ENCODE results near the gene HAL. TPM values are rescaled to one million over a fixed set of nuclear protein-coding genes. Genes with fewer than 3 reads are reported as not detected.
A peak's percentile ranks its signal among the peaks of the same experiment; 100 is the strongest.

HAL gene
- total RNA-seq, 2 experiments from 2014 or later = 0.25 TPM

DNA sequence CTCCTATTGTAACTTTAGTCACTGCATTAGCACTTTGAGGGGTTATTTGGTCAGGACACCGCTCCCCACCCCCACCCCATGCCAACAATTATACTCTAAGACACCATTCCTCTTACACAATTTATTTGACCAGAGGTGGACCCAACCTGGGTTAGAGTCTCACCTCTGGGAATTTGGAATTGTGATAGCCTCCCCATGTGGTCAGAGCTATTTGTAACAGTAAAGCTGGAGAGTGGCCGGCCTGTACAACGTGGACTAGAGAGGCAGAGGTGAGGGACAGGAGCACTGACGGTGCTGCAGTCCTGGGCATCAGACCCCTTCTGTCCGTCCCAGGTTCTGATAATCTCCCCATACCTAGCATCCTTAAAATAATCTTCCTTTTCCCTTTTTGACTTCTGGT is 3.3 kb upstream of the HAL start:
- CTCF ChIA-PET = interaction anchor here (0.7 to 4.7 kb wide), 21 partner anchors 8 to 439 kb away, joined by 3 to 85 read pairs (median 9); partner anchors contain the start of genes AMDHD1, CCDC38 and LTA4H
- Mint-ChIP-seq H3K4me3 (no peak overlapping the region), H3K27ac (no peak overlapping the region), H3K36me3 (ENCODE audit: low read depth) (peaks cover 5% of the 10 kb centered on the region), H3K4me1 (ENCODE audit: low read depth) (peaks cover 3% of the 10 kb centered on the region), H3K9me3 (no peaks in the 10 kb centered on the region), H3K27me3 (no peaks in the 10 kb centered on the region)
- ATAC-seq (no peak), DNase-seq (no peak)
- TF ChIP-seq, protein P1, sequence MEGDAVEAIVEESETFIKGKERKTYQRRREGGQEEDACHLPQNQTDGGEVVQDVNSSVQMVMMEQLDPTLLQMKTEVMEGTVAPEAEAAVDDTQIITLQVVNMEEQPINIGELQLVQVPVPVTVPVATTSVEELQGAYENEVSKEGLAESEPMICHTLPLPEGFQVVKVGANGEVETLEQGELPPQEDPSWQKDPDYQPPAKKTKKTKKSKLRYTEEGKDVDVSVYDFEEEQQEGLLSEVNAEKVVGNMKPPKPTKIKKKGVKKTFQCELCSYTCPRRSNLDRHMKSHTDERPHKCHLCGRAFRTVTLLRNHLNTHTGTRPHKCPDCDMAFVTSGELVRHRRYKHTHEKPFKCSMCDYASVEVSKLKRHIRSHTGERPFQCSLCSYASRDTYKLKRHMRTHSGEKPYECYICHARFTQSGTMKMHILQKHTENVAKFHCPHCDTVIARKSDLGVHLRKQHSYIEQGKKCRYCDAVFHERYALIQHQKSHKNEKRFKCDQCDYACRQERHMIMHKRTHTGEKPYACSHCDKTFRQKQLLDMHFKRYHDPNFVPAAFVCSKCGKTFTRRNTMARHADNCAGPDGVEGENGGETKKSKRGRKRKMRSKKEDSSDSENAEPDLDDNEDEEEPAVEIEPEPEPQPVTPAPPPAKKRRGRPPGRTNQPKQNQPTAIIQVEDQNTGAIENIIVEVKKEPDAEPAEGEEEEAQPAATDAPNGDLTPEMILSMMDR (IDR thresholded peaks at IDR 0.05) = no peak
- intact Hi-C loops (cut with micrococcal nuclease) = no loop called here
- POLR2A ChIA-PET = interaction anchor here (2.9 kb wide), 1 partner anchor 57 kb away, joined by 10 read pairs; the partner anchor contains the start of genes AMDHD1 and CCDC38

DNA sequence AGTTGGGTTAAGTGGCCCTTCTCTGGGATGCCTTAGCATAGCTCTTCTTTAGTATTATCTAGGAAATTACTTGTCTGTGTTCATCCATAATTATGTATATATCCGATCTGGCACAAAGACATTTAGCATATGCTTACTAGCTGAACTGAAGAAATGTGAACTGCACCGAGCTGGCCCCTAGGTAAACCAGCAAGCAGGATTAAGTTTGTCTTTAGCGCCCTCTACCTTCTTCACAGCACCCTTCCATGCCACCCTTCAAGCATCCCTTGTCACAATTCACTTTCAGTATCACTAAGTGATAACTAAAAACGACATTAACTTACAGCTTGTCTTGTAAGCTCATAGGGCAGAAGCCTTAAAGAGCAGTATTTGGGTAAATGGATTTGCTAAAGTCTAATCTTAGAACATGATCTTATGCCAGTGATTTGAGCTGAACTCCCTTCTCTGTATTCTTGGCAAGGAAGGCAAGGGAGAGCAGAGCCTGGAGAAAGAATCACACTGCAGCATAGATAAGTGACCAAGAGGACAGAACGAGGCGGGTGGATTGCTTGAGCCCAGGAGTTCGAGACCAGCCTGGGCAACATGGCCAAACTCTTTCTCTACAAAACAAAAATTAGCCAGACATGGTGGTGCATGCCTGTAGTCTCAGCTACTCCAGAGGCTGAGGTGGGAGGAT is 2.6 kb upstream of the HAL start:
- ChIA-PET CTCF (interaction anchor here (0.6 to 4.7 kb wide), 38 partner anchors 9 to 1764 kb away, joined by 3 to 85 read pairs (median 5); partner anchors contain the start of genes AMDHD1, CCDC38 and LTA4H), POLR2A (interaction anchor here (1.0 to 2.9 kb wide), 4 partner anchors 11 to 80 kb away, joined by 3 to 10 read pairs (median 4); partner anchors contain the start of genes AMDHD1 and CCDC38)
- H3K4me3 Mint-ChIP-seq = no peak overlapping the region
- ATAC-seq (peak; percentile 97), DNase-seq (peak; percentile 67)
- H3K27ac Mint-ChIP-seq = no peak overlapping the region
- peaks cover 5% of the 10 kb centered on the region for H3K36me3 Mint-ChIP-seq (ENCODE audit: low read depth)
- H3K27me3 Mint-ChIP-seq = no peaks in the 10 kb centered on the region
- TF ChIP-seq, protein P1 (IDR thresholded peaks at IDR 0.05) = peak; percentile 71
- peaks cover 3% of the 10 kb centered on the region for H3K4me1 Mint-ChIP-seq (ENCODE audit: low read depth)
- no peaks in the 10 kb centered on the region for H3K9me3 Mint-ChIP-seq
- intact Hi-C loops (cut with micrococcal nuclease) = no loop called here

DNA sequence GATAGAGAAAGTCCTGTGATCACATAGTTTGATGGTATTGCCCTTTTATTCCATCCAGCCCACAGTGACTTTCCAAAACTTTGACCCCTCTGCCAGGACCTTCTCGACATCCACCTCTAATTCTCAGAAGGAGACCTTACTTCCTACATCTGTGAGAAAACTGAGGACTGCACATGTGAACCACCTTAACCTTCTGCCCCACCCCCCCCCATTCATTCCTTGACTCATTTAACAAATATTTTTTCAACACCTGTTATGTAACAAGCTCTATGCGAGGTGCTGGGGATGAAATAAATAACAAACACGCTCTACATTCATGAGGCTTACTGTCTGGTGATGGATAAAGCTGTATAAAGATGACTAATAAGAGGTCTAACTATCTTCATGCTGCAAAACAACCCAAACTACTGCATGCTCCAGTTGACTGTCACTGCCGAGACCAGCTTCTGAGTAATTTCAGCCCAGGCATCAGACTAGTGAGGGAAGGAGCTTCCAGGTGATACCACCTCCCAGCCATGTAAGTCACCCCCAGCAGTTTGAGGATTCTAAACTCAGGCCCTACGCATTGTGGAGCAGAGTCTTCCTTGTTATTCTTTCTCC is 1.9 kb upstream of the HAL start:
- no peak overlapping the region for H3K4me3 Mint-ChIP-seq
- intact Hi-C loops (cut with micrococcal nuclease) = loop anchor here (2.0 kb wide), 1 partner anchor 79 kb away; no protein-coding TSS in a partner anchor
- H3K9me3 Mint-ChIP-seq = no peaks in the 10 kb centered on the region
- H3K4me1 Mint-ChIP-seq (ENCODE audit: low read depth) = peaks cover 3% of the 10 kb centered on the region
- TF ChIP-seq, protein P1 (IDR thresholded peaks at IDR 0.05) = no peak
- peaks cover 5% of the 10 kb centered on the region for H3K36me3 Mint-ChIP-seq (ENCODE audit: low read depth)
- DNase-seq = no peak
- no peak overlapping the region for H3K27ac Mint-ChIP-seq
- ChIA-PET CTCF (interaction anchor here (0.6 to 4.7 kb wide), 29 partner anchors 9 to 1764 kb away, joined by 3 to 85 read pairs (median 6); partner anchors contain the start of genes AMDHD1, CCDC38 and LTA4H), POLR2A (interaction anchor here (1.0 to 2.9 kb wide), 4 partner anchors 10 to 79 kb away, joined by 3 to 10 read pairs (median 4); partner anchors contain the start of genes AMDHD1 and CCDC38)
- ATAC-seq = peak; percentile 37
- no peaks in the 10 kb centered on the region for H3K27me3 Mint-ChIP-seq

DNA sequence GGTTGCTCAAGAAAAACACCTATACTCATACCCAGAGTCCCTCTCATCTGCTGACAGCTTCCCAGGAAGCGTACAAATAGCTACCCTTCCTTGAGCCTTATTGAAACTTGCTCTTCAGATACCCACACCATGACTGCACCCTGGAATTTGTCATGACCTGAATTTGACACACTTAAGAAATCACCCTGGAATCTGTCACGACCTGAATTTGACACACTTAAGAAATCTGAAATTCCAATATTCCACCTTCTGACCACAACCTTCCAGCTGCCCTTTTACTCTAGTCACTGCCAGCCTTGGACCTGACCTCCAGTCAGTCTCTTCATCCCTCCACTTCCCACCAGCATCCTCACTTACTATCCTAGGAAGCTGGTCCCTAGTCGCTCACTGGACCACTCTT is 1.1 kb upstream of the HAL start:
- ChIA-PET POLR2A (no interaction called here), CTCF (interaction anchor here (0.7 to 4.7 kb wide), 6 partner anchors 8 to 134 kb away, joined by 3 to 85 read pairs (median 18); no protein-coding TSS in a partner anchor)
- Mint-ChIP-seq H3K27ac (no peak overlapping the region), H3K4me3 (no peak overlapping the region), H3K27me3 (no peaks in the 10 kb centered on the region), H3K36me3 (ENCODE audit: low read depth) (no peaks in the 10 kb centered on the region), H3K4me1 (ENCODE audit: low read depth) (peaks cover 3% of the 10 kb centered on the region), H3K9me3 (no peaks in the 10 kb centered on the region)
- TF ChIP-seq, protein P1 (IDR thresholded peaks at IDR 0.05) = no peak
- DNase-seq (no peak), ATAC-seq (no peak)
- intact Hi-C loops (cut with micrococcal nuclease) = loop anchor here (2.0 kb wide), 1 partner anchor 78 kb away; no protein-coding TSS in a partner anchor

Measured in activated CD8-positive, alpha-beta T cell treated with anti-CD3 and anti-CD28 coated beads for 36 hours (primary cell).